Calu3 (cell line): ENCODE measurements around the gene TSGA10. TPM values are rescaled to one million over a fixed set of nuclear protein-coding genes. Genes with fewer than 3 reads are reported as not detected.

ENCODE experiments used
- BruUV-seq: library from RNA; stranded (reverse); fragments of 400-500 nt; replicated peaks from 2 replicates; lab custom pipeline; 2021; lab: Mats Ljungman, UMichigan
- CTCF ChIA-PET: fragments of 300-600 bp; sonication (Branson Sonifier 250); formaldehyde crosslinking; loops from one replicate; lab custom pipeline; 2022; ENCODE audit warnings: antibody characterized with exemption; lab: Charles Lee
- DNase-seq: peaks from one replicate; pipeline ENCODE4 v3.0.0; 2022
- H3K27ac Mint-ChIP-seq: one replicate; pipeline ENCODE4 v1.8.0; 2022; ENCODE audit warnings: mixed read lengths; ENCODE audit not compliant: unreplicated experiment
- H3K27me3 Mint-ChIP-seq: one replicate; pipeline ENCODE4 v1.8.0; 2022; ENCODE audit warnings: mixed read lengths; ENCODE audit not compliant: unreplicated experiment
- H3K36me3 Mint-ChIP-seq: one replicate; pipeline ENCODE4 v1.8.0; 2022; ENCODE audit warnings: mild to moderate bottlenecking, moderate library complexity, mixed read lengths; ENCODE audit not compliant: insufficient read depth, unreplicated experiment
- H3K4me1 Mint-ChIP-seq: one replicate; pipeline ENCODE4 v1.8.0; 2022; ENCODE audit warnings: mild to moderate bottlenecking, low read depth, mixed read lengths; ENCODE audit not compliant: unreplicated experiment
- H3K4me3 Mint-ChIP-seq: one replicate; pipeline ENCODE4 v1.8.0; 2022; ENCODE audit warnings: mild to moderate bottlenecking, low read depth, moderate library complexity, mixed read lengths; ENCODE audit not compliant: unreplicated experiment
- H3K9me3 Mint-ChIP-seq: one replicate; pipeline ENCODE4 v1.8.0; 2022; ENCODE audit warnings: low read depth, mixed read lengths; ENCODE audit not compliant: unreplicated experiment
- intact Hi-C: fragments of 100-400 bp; cut with micrococcal nuclease; formaldehyde crosslinking; loops from one replicate; pipeline ENCODE4 v1.10.0; 2022; ENCODE audit not compliant: unreplicated experiment
- total RNA-seq: library from RNA; stranded (reverse); gene quantifications from 2 replicates; pipeline ENCODE4 v1.2.3, GENCODE V29; 2022
- TF ChIP-seq, protein P1 (sequence below): fragments of 200-600 bp; IDR thresholded peaks from one replicate; pipeline ENCODE4 v1.8.0; 2022; ENCODE audit warnings: antibody characterized with exemption; ENCODE audit not compliant: unreplicated experiment

TSGA10 gene
- total RNA-seq, 1 experiment from 2014 or later, result 14.2 TPM

DNA sequence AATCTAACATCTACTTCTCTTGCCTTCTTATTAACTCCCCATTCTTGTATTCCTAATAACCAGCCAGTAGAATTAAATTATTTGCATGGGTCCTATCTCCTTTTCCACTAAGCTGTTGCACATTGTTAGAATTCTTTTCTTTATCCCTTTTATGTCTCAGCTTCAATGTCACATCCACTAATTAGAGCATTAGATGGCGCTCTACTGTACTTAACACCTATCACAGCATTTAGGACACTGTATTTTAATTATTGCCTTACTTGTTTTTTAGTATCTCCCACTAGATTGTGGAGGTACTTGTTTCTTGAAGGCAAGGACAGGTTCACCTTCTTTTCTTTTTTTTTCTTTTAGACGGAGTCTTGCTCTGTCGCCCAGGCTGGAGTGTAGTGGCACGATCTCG lies 3.9 kb upstream of the TSGA10 start:
- intact Hi-C loops, result no loop called here
- no TSS peak for BruUV-seq
- Mint-ChIP-seq H3K4me1 (peaks cover 7% of the 10 kb centered on the region), H3K27me3 (no peaks in the 10 kb centered on the region), H3K9me3 (no peaks in the 10 kb centered on the region), H3K4me3 (no peak overlapping the region), H3K36me3 (peaks cover 24% of the 10 kb centered on the region), H3K27ac (no peak overlapping the region)
- TF ChIP-seq, protein P1, sequence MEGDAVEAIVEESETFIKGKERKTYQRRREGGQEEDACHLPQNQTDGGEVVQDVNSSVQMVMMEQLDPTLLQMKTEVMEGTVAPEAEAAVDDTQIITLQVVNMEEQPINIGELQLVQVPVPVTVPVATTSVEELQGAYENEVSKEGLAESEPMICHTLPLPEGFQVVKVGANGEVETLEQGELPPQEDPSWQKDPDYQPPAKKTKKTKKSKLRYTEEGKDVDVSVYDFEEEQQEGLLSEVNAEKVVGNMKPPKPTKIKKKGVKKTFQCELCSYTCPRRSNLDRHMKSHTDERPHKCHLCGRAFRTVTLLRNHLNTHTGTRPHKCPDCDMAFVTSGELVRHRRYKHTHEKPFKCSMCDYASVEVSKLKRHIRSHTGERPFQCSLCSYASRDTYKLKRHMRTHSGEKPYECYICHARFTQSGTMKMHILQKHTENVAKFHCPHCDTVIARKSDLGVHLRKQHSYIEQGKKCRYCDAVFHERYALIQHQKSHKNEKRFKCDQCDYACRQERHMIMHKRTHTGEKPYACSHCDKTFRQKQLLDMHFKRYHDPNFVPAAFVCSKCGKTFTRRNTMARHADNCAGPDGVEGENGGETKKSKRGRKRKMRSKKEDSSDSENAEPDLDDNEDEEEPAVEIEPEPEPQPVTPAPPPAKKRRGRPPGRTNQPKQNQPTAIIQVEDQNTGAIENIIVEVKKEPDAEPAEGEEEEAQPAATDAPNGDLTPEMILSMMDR, result no peak
- DNase-seq, result no peak
- CTCF ChIA-PET, result interaction anchor here (1.8 kb wide), 1 partner anchor 17 kb away, joined by 6 read pairs; the partner anchor contains the start of gene C2orf15

DNA sequence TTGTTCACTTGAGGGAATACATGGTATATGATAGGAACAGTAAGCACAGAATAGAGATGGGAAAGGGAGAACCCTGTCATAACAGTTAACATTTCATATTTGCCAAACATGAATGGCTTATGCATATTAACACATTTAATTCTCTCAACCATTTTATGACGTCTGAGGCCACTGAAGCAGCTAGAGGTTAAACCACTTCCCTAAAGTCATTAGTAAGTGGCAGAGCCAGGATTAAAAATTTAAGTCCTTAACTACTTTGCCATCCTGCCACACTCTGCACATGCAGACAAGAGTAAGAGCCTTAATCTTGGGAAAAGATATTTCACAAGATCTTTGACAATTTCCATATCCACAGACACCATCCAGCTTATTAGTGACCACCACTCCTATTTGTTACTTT lies 2.1 kb upstream of the TSGA10 start:
- no TSS peak for BruUV-seq
- CTCF ChIA-PET, result interaction anchor here (1.8 kb wide), 1 partner anchor 16 kb away, joined by 6 read pairs; the partner anchor contains the start of gene C2orf15
- no peak for DNase-seq
- peaks cover 7% of the 10 kb centered on the region for H3K4me1 Mint-ChIP-seq
- TF ChIP-seq, protein P1, result no peak
- no peaks in the 10 kb centered on the region for H3K27me3 Mint-ChIP-seq
- intact Hi-C loops, result no loop called here
- H3K36me3 Mint-ChIP-seq, result peaks cover 22% of the 10 kb centered on the region
- H3K27ac Mint-ChIP-seq, result no peak overlapping the region
- H3K4me3 Mint-ChIP-seq, result no peak overlapping the region
- no peaks in the 10 kb centered on the region for H3K9me3 Mint-ChIP-seq

DNA sequence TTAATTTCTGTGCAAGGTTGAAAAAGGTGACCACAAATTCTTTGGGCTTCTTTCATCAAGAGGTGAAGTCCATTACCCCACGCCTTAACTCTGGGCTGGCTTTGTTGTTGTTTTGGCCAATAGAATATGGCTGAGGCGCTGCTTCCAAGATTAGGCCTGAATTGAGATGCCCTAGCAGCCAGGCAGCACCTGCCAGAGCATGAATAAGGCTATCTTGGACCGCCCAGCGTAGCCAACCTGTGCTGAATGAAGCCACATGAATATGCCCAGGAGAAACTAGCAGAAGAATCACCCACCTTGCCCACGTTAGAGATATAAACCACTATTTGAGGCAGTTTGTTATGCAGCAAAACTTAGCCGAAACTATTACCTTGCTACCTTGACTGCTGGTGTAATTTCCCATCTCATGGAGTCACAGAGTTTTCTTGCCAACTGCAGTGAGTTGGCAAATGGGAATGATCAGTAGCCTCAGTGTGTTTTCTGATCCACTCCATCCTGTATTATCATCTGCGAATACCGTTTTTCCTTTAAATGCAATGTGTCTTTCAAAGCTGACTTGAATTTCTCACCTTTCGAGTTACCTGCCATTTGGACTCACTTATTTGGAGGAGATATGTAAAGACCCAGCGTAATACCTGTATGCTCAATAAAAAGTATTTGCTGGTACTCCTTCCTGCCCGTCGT lies 679 bp downstream of the TSGA10 start:
- intact Hi-C loops, result no loop called here
- H3K9me3 Mint-ChIP-seq, result no peaks in the 10 kb centered on the region
- H3K4me3 Mint-ChIP-seq, result no peak overlapping the region
- H3K36me3 Mint-ChIP-seq, result peaks cover 22% of the 10 kb centered on the region
- DNase-seq, result no peak
- TF ChIP-seq, protein P1, result no peak
- BruUV-seq, result TSS peak; percentile 54
- H3K27ac Mint-ChIP-seq, result peak overlapping the region; percentile 92
- no peaks in the 10 kb centered on the region for H3K27me3 Mint-ChIP-seq
- peaks cover under 1% of the 10 kb centered on the region for H3K4me1 Mint-ChIP-seq
- CTCF ChIA-PET, result interaction anchor here (1.3 kb wide), 1 partner anchor 13 kb away, joined by 5 read pairs; the partner anchor contains the start of gene C2orf15

DNA sequence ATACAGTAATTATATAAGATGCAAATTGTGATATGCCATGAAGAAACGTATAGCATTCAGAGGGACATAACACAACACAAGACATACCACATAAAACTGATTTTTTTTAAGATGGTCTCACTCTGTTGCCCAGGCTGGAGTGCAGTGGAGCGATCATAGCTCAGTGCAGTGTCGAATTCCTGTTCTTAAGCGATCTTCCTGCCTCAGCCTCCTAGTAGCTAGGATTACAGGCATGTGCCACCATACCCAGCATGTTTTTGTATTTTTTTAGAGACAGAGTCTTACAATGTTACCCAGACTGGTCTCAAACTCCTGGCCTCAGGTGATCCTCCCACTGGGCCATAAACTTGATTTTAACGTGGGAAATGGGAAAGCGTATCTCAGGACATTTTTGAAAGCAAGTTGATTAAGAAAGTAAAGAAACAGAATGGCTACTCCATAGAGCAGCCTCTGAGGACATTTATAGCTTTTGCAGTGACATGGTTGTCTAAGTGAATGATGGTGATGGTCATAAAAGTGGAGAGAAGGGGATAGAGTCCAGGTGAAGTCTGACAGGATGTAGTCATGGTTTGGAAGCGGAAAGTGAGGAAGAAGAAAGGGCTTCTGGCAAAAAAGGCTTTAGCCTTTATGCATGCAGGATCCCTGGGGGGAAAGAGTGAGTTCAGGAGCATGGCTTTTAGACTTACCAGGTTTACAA lies 2.4 kb downstream of the TSGA10 start:
- Mint-ChIP-seq H3K4me3 (no peak overlapping the region), H3K27me3 (no peaks in the 10 kb centered on the region), H3K36me3 (peaks cover 22% of the 10 kb centered on the region), H3K27ac (no peak overlapping the region), H3K4me1 (no peaks in the 10 kb centered on the region), H3K9me3 (no peaks in the 10 kb centered on the region)
- intact Hi-C loops, result no loop called here
- CTCF ChIA-PET, result interaction anchor here (0.7 kb wide), 1 partner anchor 11 kb away, joined by 3 read pairs; the partner anchor contains the start of gene C2orf15
- no TSS peak for BruUV-seq
- DNase-seq, result no peak
- TF ChIP-seq, protein P1, result no peak
